ENCODE measurements around the gene KRTAP5-3. TPM values are rescaled to one million over a fixed set of nuclear protein-coding genes. Genes with fewer than 3 reads are reported as not detected.
"Not testable (repeated sequence)": the region's sequence is repeated elsewhere in the genome, so short reads cannot be mapped to it uniquely, and the experiment has no call there.

Gene KRTAP5-3
- total and polyA plus RNA-seq, 9 of the 15 experiments (the other 6 are each of a cell fraction or from before 2014, with no cell fraction given): not detected

DNA sequence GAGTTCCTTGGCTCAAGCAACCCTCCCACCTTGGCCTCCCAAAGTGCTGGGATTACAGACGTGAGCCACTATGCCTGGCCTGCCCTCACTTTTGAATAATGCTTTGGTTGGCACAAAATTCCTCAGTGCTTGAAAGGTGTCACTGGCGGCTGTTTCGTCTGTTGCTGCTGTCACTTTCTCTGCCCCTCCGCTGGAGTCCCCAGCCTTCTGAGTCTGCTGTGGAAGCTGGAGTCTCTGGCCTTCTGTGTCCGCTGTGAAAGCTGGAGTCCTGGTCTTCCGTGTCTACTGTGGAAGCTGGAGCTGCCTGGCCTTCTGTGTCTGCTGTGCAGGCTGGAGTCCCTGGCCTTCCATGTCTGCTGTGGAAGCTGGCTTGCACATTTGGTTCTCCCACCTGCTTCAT lies 18.3 kb downstream of the KRTAP5-3 start (continued):
- TF ChIP-seq, protein P1, sequence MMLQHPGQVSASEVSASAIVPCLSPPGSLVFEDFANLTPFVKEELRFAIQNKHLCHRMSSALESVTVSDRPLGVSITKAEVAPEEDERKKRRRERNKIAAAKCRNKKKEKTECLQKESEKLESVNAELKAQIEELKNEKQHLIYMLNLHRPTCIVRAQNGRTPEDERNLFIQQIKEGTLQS (IDR thresholded peaks at IDR 0.05): no peak
- TF ChIP-seq, protein P1 (CRISPR knock-in tag; conservative IDR thresholded peaks at IDR 0.05): no peak
- TF ChIP-seq ARID2 (IDR thresholded peaks at IDR 0.05): no peak
- TF ChIP-seq NFATC3 (IDR thresholded peaks at IDR 0.05): no peak

DNA sequence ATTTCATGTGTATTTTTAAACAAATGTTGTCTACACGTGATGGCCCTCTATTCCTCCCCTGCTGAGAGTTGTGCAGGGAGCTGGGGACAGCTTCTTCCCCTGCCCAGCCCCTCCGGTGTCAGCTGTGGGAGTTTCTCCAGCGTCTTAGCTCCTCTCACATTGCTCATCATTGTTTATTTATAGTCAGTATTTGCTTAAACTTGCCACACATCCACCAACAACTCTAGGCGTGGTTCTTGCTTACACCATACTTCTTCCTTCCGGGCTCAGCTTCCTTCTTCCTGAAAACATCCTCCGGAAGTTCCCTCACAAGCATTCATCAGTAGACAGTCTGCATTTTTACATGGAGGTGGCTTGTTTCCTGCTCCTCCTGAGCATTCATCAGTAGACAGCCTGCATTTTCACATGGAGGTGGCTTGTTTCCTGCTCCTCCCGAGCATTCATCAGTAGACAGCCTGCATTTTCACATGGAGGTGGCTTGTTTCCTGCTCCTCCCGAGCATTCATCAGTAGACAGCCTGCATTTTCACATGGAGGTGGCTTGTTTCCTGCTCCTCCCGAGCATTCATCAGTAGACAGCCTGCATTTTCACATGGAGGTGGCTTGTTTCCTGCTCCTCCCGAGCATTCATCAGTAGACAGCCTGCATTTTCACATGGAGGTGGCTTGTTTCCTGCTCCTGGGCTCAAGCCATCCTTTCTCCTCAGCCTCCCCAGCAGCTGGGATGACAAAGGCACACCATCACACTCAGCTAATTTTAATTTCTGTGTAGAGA lies 18.9 kb downstream of the KRTAP5-3 start:
- ATAC-seq: not testable (repeated sequence)

More for the DNA sequence above, 18.9 kb downstream of the KRTAP5-3 start:
- intact Hi-C loops (cut with micrococcal nuclease); H3K36me3 ChIP-seq (ENCODE audit: control insufficient read depth, insufficient read depth, low read length); H3K4me3 ChIP-seq; BruUV-seq (replicated peaks); DNase-seq (ENCODE audit: extremely low read depth in 1 of 4, low spot score in 3 of 4); CTCF ChIA-PET (ENCODE audit: low intra/inter-chr PET ratio); H3K9ac ChIP-seq (ENCODE audit: insufficient read depth in 1 of 2, low read depth in 2 of 2, low read length in 2 of 2); H3K9me1 ChIP-seq (ENCODE audit: control insufficient read depth, insufficient read depth, low read length); H3K4me1 ChIP-seq (replicated peaks in 1 of 2; ENCODE audit: control insufficient read depth in 2 of 2, insufficient read depth in 2 of 2, low read length in 2 of 2); H3K79me2 ChIP-seq (ENCODE audit: control insufficient read depth, insufficient read depth, low read length); H3K9me3 ChIP-seq (replicated peaks; ENCODE audit: control insufficient read depth, insufficient read depth, low read depth, low read length); H2AFZ ChIP-seq (ENCODE audit: low read depth, low read length); FAIRE-seq; in situ Hi-C loops (cut with MboI); H3K27ac ChIP-seq (ENCODE audit: extremely low read depth, low read depth, low read length); H3K4me2 ChIP-seq (ENCODE audit: insufficient read depth, low read length); H4K20me1 ChIP-seq (replicated peaks; ENCODE audit: control insufficient read depth, insufficient read depth, low read length): not testable (repeated sequence)
- POLR2A ChIA-PET: interaction anchor here (0.9 kb wide), 1 partner anchor 15 kb away, joined by 4 read pairs; no protein-coding TSS in a partner anchor
- 0 out of 2 replicates have a peak, but pooled peaks have one; percentile 8 for TF ChIP-seq ETV1 (tag; conservative IDR thresholded peaks at IDR 0.05; ENCODE audit: low read depth)
- WGBS (ENCODE audit: insufficient coverage, low coverage, missing lambda C conversion rate): 6% methylated on average over 7 of the region's 10 CpGs
- peaks cover 10 to 29% of the 10 kb centered on the region in 2 experiments; a peak in 3 of 5 replicates for H3K27me3 ChIP-seq (ENCODE audit: control insufficient read depth in 2 of 2, insufficient read depth in 2 of 2, low read length in 2 of 2)

Data from K562 (cell line).